Endodermal cell (in vitro differentiated cells): ENCODE measurements around the gene C13orf46. TPM values are rescaled to one million over a fixed set of nuclear protein-coding genes. Genes with fewer than 3 reads are reported as not detected.

Source experiments
- DNase-seq: peaks from one replicate; pipeline ENCODE4 v3.0.0-alpha.2; 2017
- H3K27ac ChIP-seq: 2 replicates; pipeline ENCODE4 v1.5.1; 2013; ENCODE audit warnings: mild to moderate bottlenecking, low read depth, low read length, moderate library complexity
- H3K27me3 ChIP-seq: 2 replicates; pipeline ENCODE4 v1.6.1; 2013; ENCODE audit warnings: mild to moderate bottlenecking, low read length, moderate library complexity; ENCODE audit not compliant: insufficient read depth, control insufficient read depth, poor library complexity, severe bottlenecking
- H3K36me3 ChIP-seq: 2 replicates; pipeline ENCODE4 v1.7.0; 2013; ENCODE audit warnings: mild to moderate bottlenecking, low read length, moderate library complexity; ENCODE audit not compliant: control insufficient read depth, insufficient read depth
- H3K4me1 ChIP-seq: one replicate; pipeline ENCODE4 v1.7.0; 2013; ENCODE audit warnings: low read length; ENCODE audit not compliant: control insufficient read depth, insufficient read depth
- H3K4me3 ChIP-seq: 2 replicates; pipeline ENCODE4 v1.5.1; 2013; ENCODE audit warnings: mild to moderate bottlenecking, low read length, moderate library complexity
- H3K9ac ChIP-seq: 2 replicates; pipeline ENCODE4 v1.6.1; 2013; ENCODE audit warnings: mild to moderate bottlenecking, low read length, moderate library complexity; ENCODE audit not compliant: poor library complexity, severe bottlenecking; ENCODE audit errors: extremely low read depth
- H3K9me3 ChIP-seq: 2 replicates; pipeline ENCODE4 v1.6.1; 2013; ENCODE audit warnings: mild to moderate bottlenecking, low read length, moderate library complexity; ENCODE audit not compliant: control insufficient read depth
- H3K27ac Mint-ChIP-seq: 2 replicates; pipeline ENCODE4 v1.8.0; 2020; ENCODE audit warnings: mixed read lengths
- H3K27me3 Mint-ChIP-seq: 2 replicates; pipeline ENCODE4 v1.8.0; 2021; ENCODE audit warnings: mild to moderate bottlenecking, mixed read lengths; ENCODE audit not compliant: insufficient read depth
- H3K36me3 Mint-ChIP-seq: 2 replicates; pipeline ENCODE4 v1.8.0; 2020; ENCODE audit warnings: low read depth, mixed read lengths
- H3K4me1 Mint-ChIP-seq: 2 replicates; pipeline ENCODE4 v1.8.0; 2020; ENCODE audit warnings: mixed read lengths
- H3K4me3 Mint-ChIP-seq: 2 replicates; pipeline ENCODE4 v1.8.0; 2020; ENCODE audit warnings: mild to moderate bottlenecking, moderate library complexity, mixed read lengths
- H3K9me3 Mint-ChIP-seq: 2 replicates; pipeline ENCODE4 v1.8.0; 2020; ENCODE audit warnings: mild to moderate bottlenecking, mixed read lengths
- CTCF ChIP-seq: fragments of 200-600 bp; sonication (generic); conservative IDR thresholded peaks from 2 replicates; pipeline ENCODE4 v1.5.0; 2021; ENCODE audit warnings: antibody characterized with exemption, mild to moderate bottlenecking
- WGBS, 2 experiments: methylation state at CpG; one replicate each; pipeline versions ENCODE4 v1.1.5 to v1.1.7; 2013; ENCODE audit warnings: missing lambda C conversion rate in 2 of 2, mixed read lengths in 1 of 2; ENCODE audit not compliant: insufficient coverage in 1 of 2, insufficient read length in 1 of 2; 5-methylcytosine and 5-hydroxymethylcytosine counted together
- total RNA-seq, 2 donors: library from RNA; stranded (reverse); fragmentation: NEBNext Ultra II Directional in 1 of 2; extraction: Animal tissue kit (Norgen Biotek cat#: 25700) in 1 of 2; gene quantifications; 2 replicates in 1 of 2; 3 replicates in 1 of 2; pipeline ENCODE4 v1.2.1, GENCODE V29; 2021

Gene C13orf46
- total RNA-seq, 2 donors from 2014 or later: 0.20 to 0.27 TPM

GRCh38 chr13:113941571-113942191 is 32.2 kb downstream of the C13orf46 start:
- DNase-seq: no peak
- Mint-ChIP-seq H3K4me3 (no peak overlapping the region), H3K27me3 (peaks cover 43% of the 10 kb centered on the region), H3K4me1 (no peaks in the 10 kb centered on the region), H3K36me3 (no peaks in the 10 kb centered on the region), H3K9me3 (peaks cover 3% of the 10 kb centered on the region), H3K27ac (no peak overlapping the region)
- Histone ChIP-seq H3K9me3 (no peaks in the 10 kb centered on the region), H3K4me1 (peaks cover 2% of the 10 kb centered on the region), H3K27me3 (peaks cover 58% of the 10 kb centered on the region), H3K36me3 (no peaks in the 10 kb centered on the region), H3K27ac (no peak overlapping the region), H3K9ac (no peak overlapping the region), H3K4me3 (no peak overlapping the region)
- TF ChIP-seq CTCF: no peak
- 90 to 100% methylated on average over 1 to 16 of the region's 16 CpGs for WGBS, 2 experiments

- Histone ChIP-seq H3K4me3 (no peak overlapping the region), H3K9ac (no peak overlapping the region), H3K36me3 (no peaks in the 10 kb centered on the region), H3K9me3 (no peaks in the 10 kb centered on the region), H3K4me1 (peaks cover 2% of the 10 kb centered on the region), H3K27me3 (peaks cover 76% of the 10 kb centered on the region), H3K27ac (no peak overlapping the region)
- TF ChIP-seq CTCF: no peak
- no peaks in the 10 kb centered on the region for H3K4me1 Mint-ChIP-seq
- peaks cover 56% of the 10 kb centered on the region for H3K27me3 Mint-ChIP-seq
- no peak overlapping the region for H3K27ac Mint-ChIP-seq
- 89 to 97% methylated on average over 10 to 16 of the region's 16 CpGs for WGBS, 2 experiments
- H3K9me3 Mint-ChIP-seq: peaks cover 3% of the 10 kb centered on the region
- no peak overlapping the region for H3K4me3 Mint-ChIP-seq
- H3K36me3 Mint-ChIP-seq: no peaks in the 10 kb centered on the region
- DNase-seq: no peak
Measured at GRCh38 chr13:113939944-113940297, 34.0 kb downstream of the C13orf46 start.

GRCh38 chr13:113939129-113939943 is 34.5 kb downstream of the C13orf46 start:
- no peaks in the 10 kb centered on the region for H3K36me3 ChIP-seq
- H3K36me3 Mint-ChIP-seq: no peaks in the 10 kb centered on the region
- 92 to 93% methylated on average over 22 to 28 of the region's 28 CpGs for WGBS, 2 experiments

More at GRCh38 chr13:113939129-113939943, 34.5 kb downstream of the C13orf46 start:
- peaks cover 82% of the 10 kb centered on the region for H3K27me3 ChIP-seq
- Mint-ChIP-seq H3K27ac (no peak overlapping the region), H3K27me3 (peaks cover 56% of the 10 kb centered on the region), H3K9me3 (peaks cover 3% of the 10 kb centered on the region), H3K4me1 (no peaks in the 10 kb centered on the region), H3K4me3 (no peak overlapping the region)
- no peak overlapping the region for H3K4me3 ChIP-seq
- peaks cover 2% of the 10 kb centered on the region for H3K4me1 ChIP-seq
- no peaks in the 10 kb centered on the region for H3K9me3 ChIP-seq
- no peak overlapping the region for H3K9ac ChIP-seq
- no peak overlapping the region for H3K27ac ChIP-seq
- DNase-seq: no peak
- no peak for TF ChIP-seq CTCF
